ENCODE results near the gene EML4. TPM values are rescaled to one million over a fixed set of nuclear protein-coding genes. Genes with fewer than 3 reads are reported as not detected.

Gene EML4
- total and polyA plus RNA-seq, 9 of the 15 experiments (the other 6 are each of a cell fraction or from before 2014, with no cell fraction given) = 14.7 to 48.3 (median 36.5) TPM

GRCh38 chr2:42196403-42197267 is 27.5 kb downstream of the EML4 start (continued):
- TF ChIP-seq ZNF609 (CRISPR knock-in tag; IDR thresholded peaks at IDR 0.05; ENCODE audit: borderline replicate concordance) = no peak
- peak; percentile 92 for TF ChIP-seq SMARCA4 (IDR thresholded peaks at IDR 0.05)
- no peak for TF ChIP-seq HNRNPK (IDR thresholded peaks at IDR 0.05; ENCODE audit: low read depth, low read length, poor library complexity, severe bottlenecking)
- no peak for TF ChIP-seq KAT2B (IDR thresholded peaks at IDR 0.05; ENCODE audit: low read depth, low read length)
- TF ChIP-seq ZNF140 (CRISPR knock-in tag; IDR thresholded peaks at IDR 0.05) = no peak
- peak; percentile 87 for TF ChIP-seq CXXC5 (CRISPR knock-in tag; IDR thresholded peaks at IDR 0.05)
- no peak for TF ChIP-seq BACH1 (tag; IDR thresholded peaks at IDR 0.05)
- no peak for TF ChIP-seq RHOXF2B (CRISPR knock-in tag; conservative IDR thresholded peaks at IDR 0.05)
- TF ChIP-seq ZNF239 (CRISPR knock-in tag; IDR thresholded peaks at IDR 0.05) = no peak
- TF ChIP-seq CC2D1A (IDR thresholded peaks at IDR 0.05) = peak; percentile 92
- no peak for TF ChIP-seq ATF4 (CRISPR knock-in tag; IDR thresholded peaks at IDR 0.05)
- TF ChIP-seq CEBPG (CRISPR knock-in tag; IDR thresholded peaks at IDR 0.05) = no peak
- TF ChIP-seq CEBPG (tag; conservative IDR thresholded peaks at IDR 0.05 in 1 of 2, IDR thresholded peaks at IDR 0.05 in 1 of 2) = no peak
- TF ChIP-seq MIER1 (IDR thresholded peaks at IDR 0.05; ENCODE audit: low read depth) = no peak
- TF ChIP-seq HDAC6 (IDR thresholded peaks at IDR 0.05; ENCODE audit: low read depth, low read length) = no peak
- TF ChIP-seq KDM5B (IDR thresholded peaks at IDR 0.05; ENCODE audit: insufficient replicate concordance, low read depth, low read length) = no peak
- no peak for TF ChIP-seq EWSR1 (IDR thresholded peaks at IDR 0.05; ENCODE audit: borderline replicate concordance, low read depth, partially characterized antibody)
